Endothelial cell of umbilical vein (primary cell): ENCODE measurements around the gene SIGLEC7. TPM values are rescaled to one million over a fixed set of nuclear protein-coding genes. Genes with fewer than 3 reads are reported as not detected.

Experiments used
- BruUV-seq: library from RNA; stranded (reverse); fragments of 400-500 nt; replicated peaks from 2 replicates; lab custom pipeline; 2021; lab: Mats Ljungman, UMichigan
- CTCF ChIA-PET: fragments of 300-600, 350-600 bp; sonication (Branson Sonifier 250); formaldehyde crosslinking; loops from one replicate; lab custom pipeline; 2021; ENCODE audit warnings: antibody characterized with exemption, inconsistent platforms; lab: Charles Lee
- POLR2A ChIA-PET: fragments of 300-600, 350-600 bp; sonication (Branson Sonifier 250); formaldehyde crosslinking; loops from one replicate; lab custom pipeline; 2021; ENCODE audit warnings: antibody characterized with exemption, inconsistent platforms; lab: Charles Lee
- DNase-seq: peaks from one replicate; pipeline ENCODE4 v3.0.0-alpha.2; 2011; ENCODE audit warnings: low read depth, low spot score
- FAIRE-seq: peaks from 2 replicates; lab custom pipeline; 2011; peaks lifted over from hg19 to GRCh38; lab: Jason Lieb, UNC
- H2AFZ ChIP-seq: 2 replicates; pipeline ENCODE4 v1.6.0; 2012; ENCODE audit warnings: low read depth, low read length, control low read depth, inconsistent platforms
- H3K27ac ChIP-seq: 2 replicates; pipeline ENCODE4 v1.5.1; 2011; ENCODE audit warnings: low read depth, mild to moderate bottlenecking, control low read depth, low read length, moderate library complexity; ENCODE audit not compliant: insufficient read depth
- H3K27me3 ChIP-seq, 2 experiments: 2 replicates each; pipeline versions ENCODE4 v1.6.0 to v1.6.1; 2011; ENCODE audit warnings: low read length in 2 of 2, mixed read lengths in 1 of 2; ENCODE audit not compliant: control insufficient read depth in 2 of 2, insufficient read depth in 2 of 2
- H3K36me3 ChIP-seq, 2 experiments: 2 replicates in 1 of 2; 3 replicates in 1 of 2; pipeline ENCODE4 v1.5.1; 2011; ENCODE audit warnings: low read length in 2 of 2, mild to moderate bottlenecking in 1 of 2, moderate library complexity in 1 of 2; ENCODE audit not compliant: control insufficient read depth in 2 of 2, insufficient read depth in 2 of 2; ENCODE audit errors: extremely low read depth in 1 of 2
- H3K4me1 ChIP-seq: 3 replicates; pipeline ENCODE4 v1.5.1; 2011; ENCODE audit warnings: mild to moderate bottlenecking, low read length; ENCODE audit not compliant: control insufficient read depth, insufficient read depth; ENCODE audit errors: extremely low read depth
- H3K4me2 ChIP-seq: 2 replicates; pipeline ENCODE4 v1.6.1; 2011; ENCODE audit warnings: low read length, control low read depth, mixed read lengths; ENCODE audit not compliant: insufficient read depth
- H3K4me3 ChIP-seq, 3 experiments: fragments of 200-600 bp in 1 of 3; sonication (generic), shearing (Covaris generic) in 1 of 3; replicated peaks in 1 of 3; 2 replicates each; pipeline ENCODE4 v1.5.1; 2011 to 2016; ENCODE audit warnings: control low read depth in 3 of 3, low read length in 3 of 3, mild to moderate bottlenecking in 2 of 3, inconsistent platforms in 1 of 3, low read depth in 1 of 3, moderate library complexity in 1 of 3; ENCODE audit not compliant: insufficient read depth in 1 of 3
- H3K79me2 ChIP-seq: 2 replicates; pipeline ENCODE4 v1.6.0; 2012; ENCODE audit warnings: low read length, inconsistent platforms; ENCODE audit not compliant: control insufficient read depth, insufficient read depth
- H3K9ac ChIP-seq: replicated peaks from 2 replicates; pipeline ENCODE3; 2011; ENCODE audit warnings: low read length, control low read depth; ENCODE audit not compliant: insufficient read depth; ENCODE audit errors: extremely low read depth
- H3K9me1 ChIP-seq: replicated peaks from 3 replicates; pipeline ENCODE4 v1.6.0; 2011; ENCODE audit warnings: mild to moderate bottlenecking, low read length; ENCODE audit not compliant: control insufficient read depth, insufficient read depth; ENCODE audit errors: extremely low read depth
- H3K9me3 ChIP-seq: replicated peaks from 2 replicates; pipeline ENCODE4 v1.5.1; 2012; ENCODE audit warnings: low read length, inconsistent platforms; ENCODE audit not compliant: control insufficient read depth, insufficient read depth
- H4K20me1 ChIP-seq: replicated peaks from 2 replicates; pipeline ENCODE3; 2011; ENCODE audit warnings: mild to moderate bottlenecking, low read length; ENCODE audit not compliant: control insufficient read depth, insufficient read depth; ENCODE audit errors: extremely low read depth
- CTCF ChIP-seq, 2 donors: IDR thresholded peaks; 1 replicate in 1 of 2; 2 replicates in 1 of 2; pipeline ENCODE4 v1.5.1; 2011; ENCODE audit warnings: low read length in 2 of 2, mild to moderate bottlenecking in 2 of 2, moderate library complexity in 2 of 2, control low read depth in 1 of 2, inconsistent platforms in 1 of 2, low read depth in 1 of 2; ENCODE audit not compliant: insufficient read depth in 1 of 2; ENCODE audit errors: extremely low read depth in 1 of 2
- GATA2 ChIP-seq: IDR thresholded peaks from 2 replicates; pipeline ENCODE4 v1.7.0; 2011; ENCODE audit warnings: low read depth, mild to moderate bottlenecking, moderate library complexity, mixed read lengths, low read length; ENCODE audit not compliant: insufficient read length, insufficient read depth
- JUN ChIP-seq: IDR thresholded peaks from 2 replicates; pipeline ENCODE4 v1.6.1; 2011; ENCODE audit warnings: borderline replicate concordance, low read depth; ENCODE audit not compliant: insufficient read length, insufficient read depth
- dilution Hi-C: fragments of 300-500 bp; cut with MboI; formaldehyde crosslinking; loops from one replicate; pipeline ENCODE4 v1.15.0; 2019; ENCODE audit warnings: low sequenced_read_pairs; ENCODE audit not compliant: extremely low pct_ligation_motif_present
- intact Hi-C: fragments of 100-400 bp; cut with micrococcal nuclease; formaldehyde crosslinking; loops from one replicate; pipeline ENCODE4 v1.10.0; 2022
- polyA plus RNA-seq, 4 experiments: library from polyadenylated mRNA; depleted of rRNA in 3 of 4; stranded (reverse) in 3 of 4; unstranded in 1 of 4; fragments of >200 nt; gene quantifications; 2 replicates each; pipeline versions ENCODE4 v1.2.1 to v1.2.3, GENCODE V29; 2011 to 2012; ENCODE audit warnings: missing spikeins in 1 of 4
- total RNA-seq: library from RNA; stranded (reverse); gene quantifications from 2 replicates; pipeline ENCODE4 v1.2.3, GENCODE V29; 2021

SIGLEC7 gene
- total and polyA plus RNA-seq, 2 donors (not counting 3 experiments of a cell fraction or from before 2014, with no cell fraction given): not detected

DNA sequence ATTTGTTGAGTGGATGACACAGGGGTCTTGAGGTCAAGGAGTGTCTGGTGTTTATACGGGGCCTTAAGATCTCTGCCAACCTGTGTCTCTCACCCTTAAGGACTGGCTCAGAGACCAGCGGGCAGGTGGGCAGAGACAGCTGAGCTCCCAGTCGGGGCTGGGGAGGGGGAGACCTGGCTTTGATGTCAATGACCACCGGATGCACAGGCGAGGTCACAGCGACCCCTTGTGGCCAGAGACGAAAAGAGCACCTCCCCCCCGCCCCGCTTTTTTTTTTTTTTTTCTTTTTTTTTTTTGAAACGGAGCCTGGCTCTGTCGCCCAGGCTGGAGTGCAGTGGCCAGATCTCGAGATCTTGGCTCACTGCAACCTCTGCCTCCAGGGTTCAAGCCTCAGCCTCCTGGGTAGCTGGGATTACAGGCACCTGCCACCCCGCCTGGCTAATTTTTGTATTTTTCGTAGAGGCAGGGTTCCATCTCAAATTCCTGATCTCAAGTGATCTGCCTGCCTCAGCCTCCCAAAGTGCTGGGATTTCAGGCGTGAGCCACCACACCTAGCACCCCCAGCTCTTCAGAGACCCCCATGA lies 47.3 kb upstream of the SIGLEC7 start:
- intact Hi-C loops (loop anchor here (1.0 to 5.0 kb wide), 3 partner anchors 73 to 622 kb away; no protein-coding TSS in a partner anchor), dilution Hi-C loops (no loop called here)
- Histone ChIP-seq H3K9ac (no peak overlapping the region), H3K27me3 (no peaks in the 10 kb centered on the region), H2AFZ (no peak overlapping the region), H3K9me1 (no peaks in the 10 kb centered on the region), H3K4me2 (no peak overlapping the region), H3K79me2 (peaks cover 8% of the 10 kb centered on the region), H3K4me1 (peaks cover 16% of the 10 kb centered on the region), H4K20me1 (no peaks in the 10 kb centered on the region), H3K27ac (no peak overlapping the region), H3K4me3 (no peak overlapping the region), H3K9me3 (no peaks in the 10 kb centered on the region), H3K36me3 (no peaks in the 10 kb centered on the region)
- DNase-seq (peak; percentile 16), FAIRE-seq (no peak)
- ChIA-PET CTCF (interaction anchor here (0.8 to 4.6 kb wide), 4 partner anchors 14 to 173 kb away, joined by 3 to 73 read pairs (median 8); no protein-coding TSS in a partner anchor), POLR2A (no interaction called here)
- BruUV-seq: no TSS peak
- TF ChIP-seq JUN (no peak), CTCF (IDR thresholded peaks at IDR 0.05; ENCODE audit: extremely low read depth in 1 of 2, insufficient read depth in 1 of 2, low read depth in 1 of 2, low read length in 2 of 2) (peak; percentile 56 to 81), GATA2 (no peak)
